HG02973 (cell line): ENCODE measurements around the gene RCVRN.
"Not testable (repeated sequence)": the region's sequence is repeated elsewhere in the genome, so short reads cannot be mapped to it uniquely, and the experiment has no call there.

Source experiments
- ATAC-seq: cut with Tn5 transposase; IDR thresholded peaks from one replicate; pipeline ENCODE4 v1.9.1; 2021; ENCODE audit warnings: moderate library complexity; ENCODE audit not compliant: unreplicated experiment

RCVRN gene

GRCh38 chr17:9922012-9922848 lies 17.2 kb upstream of the RCVRN start:
- no peak for ATAC-seq

DNA sequence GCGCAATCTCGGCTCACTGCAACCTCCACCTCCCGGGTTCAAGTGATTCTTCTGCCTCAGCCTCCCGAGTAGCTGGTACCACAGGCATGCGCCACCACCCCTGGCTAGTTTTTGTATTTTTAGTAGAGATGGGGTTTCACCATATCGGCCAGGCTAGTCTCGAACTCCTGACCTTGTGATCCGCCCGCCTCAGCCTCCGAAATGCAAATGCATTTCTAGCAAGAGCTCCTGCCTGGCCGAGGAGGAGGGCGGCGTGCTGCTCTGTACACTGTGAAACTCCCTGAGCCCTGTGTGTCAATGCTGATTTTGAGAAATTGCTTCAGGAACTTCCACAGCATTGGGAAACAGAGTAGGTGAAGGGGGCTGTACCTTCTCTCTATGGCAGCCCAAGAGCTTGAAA lies 16.1 kb upstream of the RCVRN start:
- ATAC-seq, result not testable (repeated sequence)

DNA sequence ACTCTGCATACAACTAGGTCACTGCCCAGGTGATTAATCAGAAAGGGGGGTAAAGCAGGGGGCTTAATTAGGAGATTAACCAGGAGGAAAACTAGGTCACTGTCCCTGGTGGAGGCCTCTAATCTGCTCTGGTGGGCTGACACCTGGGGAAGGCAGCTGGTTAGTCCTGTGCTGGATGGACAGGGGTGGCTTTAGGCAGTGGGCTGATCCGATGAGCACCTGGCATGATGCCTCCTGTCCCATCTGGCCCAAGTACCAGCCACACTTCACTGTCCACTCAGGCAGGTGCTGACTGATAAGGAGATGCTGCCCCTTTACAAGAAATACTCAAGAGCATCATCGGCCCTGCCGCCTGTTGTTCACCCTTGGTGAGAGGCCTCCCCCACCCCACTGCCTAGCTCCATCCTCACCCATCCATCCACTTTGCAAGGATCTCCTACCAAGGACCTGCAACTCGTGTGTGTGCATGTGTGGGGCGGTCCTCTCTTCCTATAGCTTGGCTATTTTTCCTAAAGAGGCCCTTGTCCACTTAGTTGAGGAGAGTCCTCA lies 13.8 kb upstream of the RCVRN start:
- no peak for ATAC-seq

DNA sequence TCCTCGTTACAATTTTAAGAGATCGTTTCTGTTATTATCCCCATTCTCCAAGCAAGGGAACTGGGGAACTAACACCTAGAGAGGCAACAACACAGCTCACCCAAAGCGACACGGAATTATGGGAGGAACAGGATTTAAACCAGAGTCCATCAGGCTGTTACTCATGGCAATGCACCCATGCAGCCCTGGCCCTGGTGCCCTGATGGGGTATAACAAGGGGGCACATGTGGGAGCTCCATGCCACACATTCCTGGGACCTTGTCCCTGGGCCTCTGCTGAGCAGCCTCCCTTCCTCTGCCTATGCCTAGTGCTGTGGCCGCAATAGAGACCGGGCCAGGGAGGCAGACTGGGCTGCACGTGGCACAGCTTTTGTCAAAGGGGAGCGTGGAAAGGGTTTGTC lies 13.3 kb upstream of the RCVRN start:
- no peak for ATAC-seq

DNA sequence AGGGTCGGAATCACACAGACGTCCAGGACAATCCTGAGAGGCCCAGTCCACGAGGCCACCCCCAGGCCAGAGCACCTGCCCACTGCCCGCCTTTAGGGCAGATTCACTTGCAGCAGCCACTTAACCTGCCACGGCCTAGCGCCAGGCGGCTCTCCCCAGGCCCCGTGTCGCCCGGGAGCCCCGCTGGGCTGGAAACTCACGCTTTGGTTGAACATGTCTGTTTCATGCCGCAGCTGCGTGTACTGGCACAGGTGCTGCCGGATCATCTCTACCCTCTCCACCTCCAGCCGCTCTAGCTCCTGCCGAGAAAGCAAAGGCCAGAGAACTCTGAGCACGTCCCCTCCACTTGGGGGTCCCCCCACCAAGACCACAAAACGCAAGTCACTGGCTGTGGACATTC lies 12.7 kb upstream of the RCVRN start:
- no peak for ATAC-seq

- ATAC-seq, result no peak
Measured at GRCh38 chr17:9917131-9917530, 12.1 kb upstream of the RCVRN start.

GRCh38 chr17:9916108-9916507 lies 11.0 kb upstream of the RCVRN start:
- ATAC-seq, result no peak

DNA sequence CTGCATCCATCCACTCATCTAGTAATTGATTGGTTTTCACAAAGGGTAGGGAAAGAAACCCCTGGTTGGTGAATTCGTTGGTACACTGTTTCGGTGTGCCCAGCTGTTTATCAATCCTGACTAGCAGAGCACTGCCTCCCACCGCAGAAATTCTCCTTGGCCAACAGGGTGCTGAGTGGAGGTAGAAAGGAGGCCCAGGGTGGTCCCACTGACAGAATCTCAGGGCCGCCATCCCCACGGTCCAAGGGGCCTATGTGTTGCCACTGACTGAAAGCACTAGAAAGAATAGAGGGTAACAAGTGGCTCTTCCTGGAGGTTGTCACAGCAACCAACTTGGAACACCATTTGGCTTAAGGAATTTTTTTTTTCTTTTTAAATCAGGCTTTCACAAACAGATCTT lies 8.4 kb upstream of the RCVRN start:
- no peak for ATAC-seq

- no peak for ATAC-seq
Measured at GRCh38 chr17:9912121-9913099, 7.3 kb upstream of the RCVRN start.

DNA sequence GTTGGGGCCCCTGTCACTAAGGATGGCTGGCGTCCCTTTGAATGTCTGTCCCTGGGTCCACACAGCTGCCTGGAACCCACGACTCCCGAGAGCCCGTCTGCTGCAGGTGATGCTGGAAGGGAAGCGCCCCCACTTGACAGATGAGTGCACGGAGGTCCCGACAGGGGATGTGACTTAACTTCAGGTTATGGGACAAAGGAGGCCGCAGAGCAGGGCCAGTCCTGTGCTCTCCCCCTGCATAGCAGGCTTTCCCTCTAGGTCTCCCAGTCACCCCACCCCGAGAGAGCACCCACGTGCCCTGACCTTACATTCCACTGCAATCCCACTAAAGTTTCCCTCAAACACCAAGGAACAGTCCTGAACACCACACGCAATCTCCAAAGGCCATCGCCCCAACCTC lies 6.0 kb upstream of the RCVRN start:
- ATAC-seq, result no peak

DNA sequence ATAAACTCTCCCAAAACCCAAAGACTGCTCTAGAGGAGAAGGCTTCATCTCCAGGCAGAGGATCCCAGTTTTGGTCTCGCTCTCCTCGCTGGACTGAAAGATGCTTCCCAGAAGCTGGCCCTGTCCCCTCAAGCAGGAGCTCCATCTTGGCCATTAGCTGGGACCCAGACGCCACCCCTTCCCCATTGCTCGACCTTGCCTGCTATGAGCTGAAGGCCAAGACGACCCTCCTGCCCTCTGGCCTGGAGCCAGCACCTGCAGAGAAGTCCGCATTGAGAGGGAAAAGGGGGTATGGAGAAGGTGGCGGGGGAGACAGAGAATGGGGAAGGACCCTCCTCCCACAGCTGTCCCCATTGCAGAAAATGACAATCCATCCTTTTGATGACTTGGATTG lies 3.6 kb upstream of the RCVRN start:
- no peak for ATAC-seq

DNA sequence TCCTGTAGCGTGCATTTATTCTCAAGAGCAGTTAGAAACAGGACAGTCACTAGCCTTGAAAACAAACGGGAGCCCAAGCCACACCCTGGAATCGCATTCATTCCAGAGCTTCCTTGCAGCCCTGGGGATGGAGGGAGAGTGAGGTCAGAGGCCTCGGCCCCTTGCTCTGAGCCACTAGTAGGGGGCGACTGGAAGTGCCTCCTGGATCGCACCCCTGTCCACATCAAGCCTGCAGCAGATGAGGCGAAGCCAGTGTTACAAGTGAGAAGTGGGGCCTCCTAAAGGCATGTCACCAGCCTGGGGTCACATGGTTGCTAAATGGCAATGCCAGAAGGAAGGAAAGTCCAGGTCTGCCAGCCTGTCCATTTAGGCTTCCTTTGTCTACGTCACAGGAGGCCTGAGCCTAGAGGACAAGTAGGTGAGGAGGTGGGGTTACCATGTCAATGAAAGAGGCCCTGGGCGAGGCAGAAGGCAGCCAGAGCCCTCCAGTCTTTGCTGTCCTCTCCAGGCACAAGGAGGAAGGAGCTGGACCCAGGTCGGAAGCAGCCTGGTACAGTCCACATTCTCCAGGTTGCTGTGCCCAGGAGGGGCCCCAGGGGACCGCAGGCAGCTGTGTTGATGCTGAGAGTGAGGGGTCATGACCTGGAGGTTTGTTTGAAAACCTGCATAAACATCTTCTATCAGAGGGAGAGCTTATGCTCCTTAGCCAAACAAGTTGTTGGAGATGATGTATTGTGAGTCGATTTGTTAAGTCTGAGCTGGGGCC lies 3.0 kb upstream of the RCVRN start:
- ATAC-seq, result no peak

- no peak for ATAC-seq
Measured at GRCh38 chr17:9907131-9907530, 2.1 kb upstream of the RCVRN start.

- no peak for ATAC-seq
Measured at GRCh38 chr17:9906616-9907015, 1.5 kb upstream of the RCVRN start.

DNA sequence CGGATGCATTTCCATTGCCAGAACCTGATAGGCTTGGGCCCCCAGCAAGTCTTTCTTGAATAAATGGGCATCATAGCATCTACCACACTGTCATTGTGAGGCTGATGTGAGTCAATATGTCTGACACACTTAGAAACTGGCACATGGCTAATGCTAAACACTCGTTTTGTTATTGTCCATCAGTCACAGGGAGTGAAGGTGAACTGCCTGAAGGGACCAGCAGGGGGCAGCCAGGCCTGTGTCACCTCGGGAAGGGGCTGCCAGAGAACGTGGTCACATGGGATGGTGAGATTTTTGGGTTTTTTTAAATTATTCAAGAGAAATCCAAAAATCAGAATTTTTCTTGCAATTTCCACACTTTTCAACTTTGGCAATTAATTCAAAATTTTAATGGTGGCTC lies 831 bp upstream of the RCVRN start:
- ATAC-seq, result no peak

- no peak for ATAC-seq
Measured at GRCh38 chr17:9904277-9905077, 594 bp downstream of the RCVRN start.

DNA sequence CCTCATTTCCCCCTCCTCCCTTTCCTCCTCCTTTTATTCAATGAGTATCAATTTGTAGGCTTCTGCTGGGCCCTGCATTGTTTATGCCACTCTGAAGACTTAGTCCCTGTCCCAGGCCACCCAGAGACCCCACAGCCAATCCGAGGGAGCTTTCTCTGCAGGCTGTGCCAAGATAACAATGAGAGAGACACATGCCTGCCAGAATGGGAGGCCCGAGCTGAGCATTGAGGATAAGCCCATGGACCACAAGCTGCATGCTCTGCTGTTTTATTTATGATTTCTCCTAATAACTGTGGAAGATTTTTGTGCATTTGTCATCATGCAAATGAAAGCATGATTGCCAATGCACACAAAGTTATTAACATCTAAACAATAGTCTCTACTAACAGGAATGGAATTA lies 3.0 kb downstream of the RCVRN start:
- no peak for ATAC-seq

DNA sequence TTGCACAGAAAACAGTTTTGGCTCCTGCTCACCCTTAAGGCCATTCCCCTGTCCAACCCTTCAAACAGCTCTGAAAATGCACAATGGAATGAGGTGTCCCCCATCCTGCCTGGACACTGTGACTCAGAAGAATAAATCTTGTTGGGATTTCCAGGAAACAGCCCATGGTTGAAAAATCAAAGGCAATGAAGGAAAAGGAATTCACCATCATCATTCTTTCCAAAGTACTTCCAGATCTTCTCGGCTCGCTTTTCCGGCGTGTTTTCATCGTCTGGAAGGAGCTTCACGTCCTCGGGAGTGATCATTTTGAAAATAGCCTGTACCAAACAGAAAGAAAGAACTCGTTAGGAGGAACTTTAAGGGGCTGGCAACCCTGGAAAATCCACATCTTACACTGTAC lies 4.3 kb downstream of the RCVRN start:
- no peak for ATAC-seq

DNA sequence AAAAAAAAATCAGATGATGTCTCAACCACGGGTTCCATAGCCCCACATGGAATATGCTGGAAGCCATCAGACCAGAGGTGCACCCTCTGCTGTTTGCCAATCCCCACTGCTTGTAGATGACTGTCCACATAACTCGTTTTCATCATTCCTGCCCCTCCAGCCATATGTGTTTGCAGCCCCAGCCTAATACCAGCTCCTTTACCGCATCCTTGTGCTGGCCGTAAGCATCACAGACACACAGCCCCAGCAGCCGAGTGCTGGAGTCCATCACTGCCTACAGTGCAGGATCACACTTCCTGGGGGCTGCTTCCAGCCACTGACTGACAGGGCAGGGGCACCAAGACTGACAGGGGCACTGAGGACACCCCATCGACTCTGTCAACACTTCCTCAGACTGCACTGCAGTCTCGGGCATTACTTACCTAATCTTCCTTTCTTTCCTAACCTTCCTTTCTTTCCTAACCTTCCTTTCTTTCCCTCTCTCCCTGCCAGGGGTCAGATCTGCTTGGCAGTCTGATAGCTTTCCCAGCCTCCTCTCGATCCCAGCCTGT lies 5.0 kb downstream of the RCVRN start:
- no peak for ATAC-seq
